ENCODE data around the gene SDR42E1.
A peak's percentile ranks its signal among the peaks of the same experiment; 100 is the strongest.

SDR42E1 gene

GRCh38 chr16:81939164-81940056 is 71.9 kb downstream of the SDR42E1 start:
- DNase-seq (ENCODE audit: low spot score), result peak; percentile 41
